ENCODE data around the gene BCAP29. TPM values are rescaled to one million over a fixed set of nuclear protein-coding genes. Genes with fewer than 3 reads are reported as not detected.
A peak's percentile ranks its signal among the peaks of the same experiment; 100 is the strongest.

Gene BCAP29
- total and polyA plus RNA-seq, 9 of the 15 experiments (the other 6 are each of a cell fraction or from before 2014, with no cell fraction given) = 63.4 to 137 (median 79.7) TPM

GRCh38 chr7:107563775-107564552 lies 16.1 kb upstream of the BCAP29 start, which contains the start of the genes COG5 and DUS4L (continued):
- no peak for TF ChIP-seq TFE3 (CRISPR knock-in tag; IDR thresholded peaks at IDR 0.05)
- no peak for TF ChIP-seq ZNF280A (IDR thresholded peaks at IDR 0.05; ENCODE audit: low read depth, partially characterized antibody)
- TF ChIP-seq VEZF1 (CRISPR knock-in tag; IDR thresholded peaks at IDR 0.05) = no peak; the same call in 1 of the 2 replicates
- TF ChIP-seq ZNF165 (CRISPR knock-in tag; IDR thresholded peaks at IDR 0.05; ENCODE audit: borderline replicate concordance) = no peak
- TF ChIP-seq NFYB (IDR thresholded peaks at IDR 0.05; ENCODE audit: extremely low read depth, insufficient read length) = no peak
- peak; percentile 81 for TF ChIP-seq CEBPG (CRISPR knock-in tag; IDR thresholded peaks at IDR 0.05)
- peak in 1 of 2 experiments; percentile 57; a peak in 1 of 4 replicates for TF ChIP-seq CEBPG (tag; conservative IDR thresholded peaks at IDR 0.05 in 1 of 2, IDR thresholded peaks at IDR 0.05 in 1 of 2)
- TF ChIP-seq SIX5 (IDR thresholded peaks at IDR 0.05; ENCODE audit: borderline replicate concordance in 1 of 2, insufficient read depth in 1 of 2, low read depth in 1 of 2, low read length in 2 of 2) = peak; percentile 10 to 25; a peak in 2 of 4 replicates
- TF ChIP-seq MCM5 (IDR thresholded peaks at IDR 0.05; ENCODE audit: low read depth) = no peak
- no peak for TF ChIP-seq RFX5 (IDR thresholded peaks at IDR 0.05; ENCODE audit: low read depth, low read length)
- no peak for TF ChIP-seq ZNF717 (CRISPR knock-in tag; IDR thresholded peaks at IDR 0.05)
- TF ChIP-seq XRCC5 (IDR thresholded peaks at IDR 0.05; ENCODE audit: low read depth, low read length) = peak; percentile 39
- 0 out of 2 replicates have a peak, but pooled peaks have one; percentile 23 for TF ChIP-seq ZBTB17 (CRISPR knock-in tag; IDR thresholded peaks at IDR 0.05)
- TF ChIP-seq BRF1 (IDR thresholded peaks at IDR 0.05; ENCODE audit: borderline replicate concordance, extremely low read depth, insufficient read length) = no peak
- no peak for TF ChIP-seq ZC3H8 (IDR thresholded peaks at IDR 0.05)
- TF ChIP-seq HEY1 (CRISPR knock-in tag; IDR thresholded peaks at IDR 0.05; ENCODE audit: borderline replicate concordance) = no peak
- 0 out of 2 replicates have a peak, but pooled peaks have one; percentile 14 for TF ChIP-seq E2F5 (CRISPR knock-in tag; IDR thresholded peaks at IDR 0.05)
- no peak for TF ChIP-seq FOSL1 (tag; conservative IDR thresholded peaks at IDR 0.05)
- peak; percentile 37; the same call in 1 of the 2 replicates for TF ChIP-seq E2F4 (CRISPR knock-in tag; IDR thresholded peaks at IDR 0.05; ENCODE audit: low read depth)
